OCI-LY7 (cell line): ENCODE data around the gene ADPRH.

Experiments used
- EZH2phosphoT487 ChIP-seq: fragments of 200-600 bp; sonication (generic); IDR thresholded peaks from 2 replicates; pipeline ENCODE4 v1.6.1; 2018; ENCODE audit warnings: low read depth, borderline replicate concordance, mild to moderate bottlenecking, mixed run types, antibody characterized with exemption, low read length, moderate library complexity, mixed read lengths
- TF ChIP-seq, protein P1 (sequence below): fragments of 200-600 bp; sonication (generic); conservative IDR thresholded peaks from 2 replicates; pipeline ENCODE4 v1.5.1; 2014; ENCODE audit warnings: mild to moderate bottlenecking, antibody characterized with exemption, low read length, moderate library complexity, mixed read lengths

DNA sequence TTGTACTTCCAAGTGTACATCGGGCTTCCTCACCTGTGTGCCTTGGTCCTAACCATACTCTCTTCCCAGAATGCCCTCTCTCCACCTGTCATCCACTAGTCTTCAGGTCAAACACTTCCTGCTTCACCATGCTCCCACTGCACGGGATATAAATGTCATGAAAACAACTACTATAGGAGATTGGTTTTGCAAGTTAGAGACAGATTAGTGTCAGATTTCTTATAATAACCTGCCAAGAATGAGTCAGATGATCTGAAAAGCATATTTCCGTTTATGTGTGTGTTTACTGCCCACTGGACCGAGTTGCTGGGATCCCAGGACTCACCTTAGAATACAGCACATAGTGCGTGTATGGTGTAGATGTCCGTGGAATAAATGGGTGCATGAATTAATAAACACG is 39.8 kb downstream of the ADPRH start:
- TF ChIP-seq, protein P1, sequence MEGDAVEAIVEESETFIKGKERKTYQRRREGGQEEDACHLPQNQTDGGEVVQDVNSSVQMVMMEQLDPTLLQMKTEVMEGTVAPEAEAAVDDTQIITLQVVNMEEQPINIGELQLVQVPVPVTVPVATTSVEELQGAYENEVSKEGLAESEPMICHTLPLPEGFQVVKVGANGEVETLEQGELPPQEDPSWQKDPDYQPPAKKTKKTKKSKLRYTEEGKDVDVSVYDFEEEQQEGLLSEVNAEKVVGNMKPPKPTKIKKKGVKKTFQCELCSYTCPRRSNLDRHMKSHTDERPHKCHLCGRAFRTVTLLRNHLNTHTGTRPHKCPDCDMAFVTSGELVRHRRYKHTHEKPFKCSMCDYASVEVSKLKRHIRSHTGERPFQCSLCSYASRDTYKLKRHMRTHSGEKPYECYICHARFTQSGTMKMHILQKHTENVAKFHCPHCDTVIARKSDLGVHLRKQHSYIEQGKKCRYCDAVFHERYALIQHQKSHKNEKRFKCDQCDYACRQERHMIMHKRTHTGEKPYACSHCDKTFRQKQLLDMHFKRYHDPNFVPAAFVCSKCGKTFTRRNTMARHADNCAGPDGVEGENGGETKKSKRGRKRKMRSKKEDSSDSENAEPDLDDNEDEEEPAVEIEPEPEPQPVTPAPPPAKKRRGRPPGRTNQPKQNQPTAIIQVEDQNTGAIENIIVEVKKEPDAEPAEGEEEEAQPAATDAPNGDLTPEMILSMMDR = no peak
- TF ChIP-seq EZH2phosphoT487 = no peak
